T follicular helper cell (primary cell): ENCODE results near the gene SOX11.

Source experiments
- DNase-seq: peaks from one replicate; pipeline ENCODE4 v3.0.0-alpha.2; 2020; ENCODE audit warnings: low read depth

The SOX11 gene

GRCh38 chr2:5691221-5691984, 781 bp upstream of the SOX11 start:
- no peak for DNase-seq

- no peak for DNase-seq
Observed at GRCh38 chr2:5692561-5693286, 540 bp downstream of the SOX11 start.

GRCh38 chr2:5693287-5694201, 1.4 kb downstream of the SOX11 start:
- DNase-seq = no peak

- DNase-seq = no peak
Observed at GRCh38 chr2:5694306-5694705, 2.1 kb downstream of the SOX11 start.

GRCh38 chr2:5695654-5696403, 3.6 kb downstream of the SOX11 start:
- DNase-seq = no peak

- DNase-seq = no peak
Observed at GRCh38 chr2:5696404-5696944, 4.3 kb downstream of the SOX11 start.

- DNase-seq = no peak
Observed at GRCh38 chr2:5696945-5697521, 4.8 kb downstream of the SOX11 start.

GRCh38 chr2:5697562-5697961, 5.4 kb downstream of the SOX11 start:
- DNase-seq = no peak

- no peak for DNase-seq
Observed at GRCh38 chr2:5698134-5698533, 6.0 kb downstream of the SOX11 start.

GRCh38 chr2:5699963-5700362, 7.8 kb downstream of the SOX11 start:
- DNase-seq = no peak

- DNase-seq = no peak
Observed at GRCh38 chr2:5700551-5700950, 8.4 kb downstream of the SOX11 start.

- DNase-seq = no peak
Observed at GRCh38 chr2:5701266-5701665, 9.1 kb downstream of the SOX11 start.

- no peak for DNase-seq
Observed at GRCh38 chr2:5703166-5703565, 11.0 kb downstream of the SOX11 start.

GRCh38 chr2:5705490-5705889, 13.3 kb downstream of the SOX11 start:
- DNase-seq = no peak

GRCh38 chr2:5706717-5707455, 14.7 kb downstream of the SOX11 start:
- no peak for DNase-seq

- DNase-seq = no peak
Observed at GRCh38 chr2:5710615-5711014, 18.4 kb downstream of the SOX11 start.

- no peak for DNase-seq
Observed at GRCh38 chr2:5713101-5713500, 20.9 kb downstream of the SOX11 start.

- DNase-seq = no peak
Observed at GRCh38 chr2:5719629-5720334, 27.6 kb downstream of the SOX11 start.

GRCh38 chr2:5720426-5720825, 28.2 kb downstream of the SOX11 start:
- DNase-seq = no peak

- no peak for DNase-seq
Observed at GRCh38 chr2:5722236-5722635, 30.1 kb downstream of the SOX11 start.
